ENCODE measurements around the gene ECM2.

Gene ECM2

DNA sequence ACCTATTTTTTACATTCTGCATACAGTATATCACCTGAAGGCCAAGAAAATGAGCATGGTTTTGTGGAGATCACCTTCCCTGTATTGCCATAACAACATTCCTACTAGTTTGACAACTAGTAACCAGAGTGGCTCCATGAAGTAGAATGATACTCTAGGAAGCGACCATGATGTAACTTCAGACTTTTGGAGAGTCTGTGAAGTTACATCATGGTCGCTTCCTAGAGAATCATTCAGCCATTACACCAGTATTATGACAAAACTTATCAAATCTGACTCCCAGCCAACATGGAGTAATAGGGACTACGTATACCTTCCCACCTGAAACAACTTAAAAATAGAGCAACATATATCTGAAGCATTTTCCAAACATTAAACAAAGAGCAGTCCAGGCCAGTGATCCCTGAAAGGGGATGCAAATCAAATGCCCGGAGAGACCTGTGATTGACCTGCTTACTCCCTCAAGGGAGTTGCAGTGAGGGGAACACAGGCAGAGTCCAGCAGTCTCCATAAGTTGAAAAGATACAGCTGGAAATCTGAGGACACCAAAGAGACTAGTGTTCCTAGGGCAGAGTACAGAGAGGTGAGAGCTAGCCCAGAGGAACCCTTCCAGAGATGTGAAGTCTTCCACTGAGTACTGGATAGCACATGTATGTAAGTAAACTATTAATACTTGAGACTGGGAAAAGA is 7.8 kb downstream of the ECM2 start:
- no peak overlapping the region for H3K4me3 ChIP-seq (ENCODE audit: low read depth, low read length)
- no peak for TF ChIP-seq CTCF (IDR thresholded peaks at IDR 0.05; ENCODE audit: borderline replicate concordance, insufficient read depth, low read depth, low read length)

- TF ChIP-seq CTCF (IDR thresholded peaks at IDR 0.05; ENCODE audit: borderline replicate concordance, insufficient read depth, low read depth, low read length), result no peak
- no peak overlapping the region for H3K4me3 ChIP-seq (ENCODE audit: low read depth, low read length)
Measured at GRCh38 chr9:92527291-92527828, 8.4 kb downstream of the ECM2 start.

DNA sequence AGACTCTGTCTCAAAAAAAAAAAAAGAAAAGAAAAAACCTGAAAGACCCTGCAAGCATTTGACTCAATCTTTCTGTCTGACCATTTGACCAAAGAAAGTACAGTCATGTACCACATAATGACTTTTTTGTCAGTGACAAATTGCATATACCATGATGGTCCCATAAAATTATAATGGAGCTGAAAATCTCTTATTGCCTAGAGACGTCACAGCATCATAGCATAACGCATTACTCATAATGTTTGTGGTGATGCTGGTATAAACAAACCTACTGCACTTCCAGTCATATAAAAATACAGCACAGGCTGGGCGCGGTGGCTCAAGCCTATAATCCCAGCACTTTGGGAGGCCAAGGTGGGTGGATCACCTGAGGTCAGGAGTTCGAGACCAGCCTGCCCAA is 10.5 kb downstream of the ECM2 start:
- TF ChIP-seq CTCF (IDR thresholded peaks at IDR 0.05; ENCODE audit: borderline replicate concordance, insufficient read depth, low read depth, low read length), result no peak
- H3K4me3 ChIP-seq (ENCODE audit: low read depth, low read length), result no peak overlapping the region

DNA sequence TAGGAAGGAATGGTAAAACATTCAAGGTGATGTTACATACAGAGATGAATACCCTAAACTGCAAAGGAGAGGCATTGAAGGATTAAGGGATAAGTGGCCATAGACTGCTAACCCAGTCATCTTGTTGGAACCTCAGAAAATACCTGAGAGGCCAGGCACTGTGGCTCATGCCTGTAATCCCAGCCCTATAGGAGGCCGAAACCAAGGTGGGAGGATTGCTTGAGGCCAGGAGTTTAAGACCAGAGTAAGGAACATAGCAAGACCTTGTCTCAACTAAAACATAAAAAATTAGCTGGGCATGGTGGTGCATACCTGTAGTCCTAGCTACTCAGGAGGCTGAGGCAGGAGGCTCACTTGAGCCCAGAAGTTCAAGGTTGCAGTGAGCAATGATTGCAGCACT is 10.9 kb downstream of the ECM2 start:
- H3K4me3 ChIP-seq (ENCODE audit: low read depth, low read length), result no peak overlapping the region
- TF ChIP-seq CTCF (IDR thresholded peaks at IDR 0.05; ENCODE audit: borderline replicate concordance, insufficient read depth, low read depth, low read length), result no peak

- TF ChIP-seq CTCF (IDR thresholded peaks at IDR 0.05; ENCODE audit: borderline replicate concordance, insufficient read depth, low read depth, low read length), result no peak
- no peak overlapping the region for H3K4me3 ChIP-seq (ENCODE audit: low read depth, low read length)
Measured at GRCh38 chr9:92522983-92523970, 12.5 kb downstream of the ECM2 start.

- TF ChIP-seq CTCF (IDR thresholded peaks at IDR 0.05; ENCODE audit: borderline replicate concordance, insufficient read depth, low read depth, low read length), result no peak
- no peak overlapping the region for H3K4me3 ChIP-seq (ENCODE audit: low read depth, low read length)
Measured at GRCh38 chr9:92520837-92521236, 15.0 kb downstream of the ECM2 start.
